HT-29 (cell line): Measurements from ENCODE around the gene SUDS3. TPM values are rescaled to one million over a fixed set of nuclear protein-coding genes. Genes with fewer than 3 reads are reported as not detected.
"Not testable (repeated sequence)": the region's sequence is repeated elsewhere in the genome, so short reads cannot be mapped to it uniquely, and the experiment has no call there.

Experiments
- DNase-seq: peaks from one replicate; pipeline ENCODE4 v3.0.0-alpha.2; 2015; ENCODE audit warnings: low spot score
- total RNA-seq: library from RNA; depleted of rRNA; stranded (reverse); fragments of >200 nt; shearing (Covaris generic); gene quantifications from 2 replicates; pipeline ENCODE4 v1.2.3, GENCODE V29; 2014; rRNA removed

SUDS3 gene, protein sequence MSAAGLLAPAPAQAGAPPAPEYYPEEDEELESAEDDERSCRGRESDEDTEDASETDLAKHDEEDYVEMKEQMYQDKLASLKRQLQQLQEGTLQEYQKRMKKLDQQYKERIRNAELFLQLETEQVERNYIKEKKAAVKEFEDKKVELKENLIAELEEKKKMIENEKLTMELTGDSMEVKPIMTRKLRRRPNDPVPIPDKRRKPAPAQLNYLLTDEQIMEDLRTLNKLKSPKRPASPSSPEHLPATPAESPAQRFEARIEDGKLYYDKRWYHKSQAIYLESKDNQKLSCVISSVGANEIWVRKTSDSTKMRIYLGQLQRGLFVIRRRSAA
- 32.2 and 33.6 TPM in 2 replicates for total RNA-seq

DNA sequence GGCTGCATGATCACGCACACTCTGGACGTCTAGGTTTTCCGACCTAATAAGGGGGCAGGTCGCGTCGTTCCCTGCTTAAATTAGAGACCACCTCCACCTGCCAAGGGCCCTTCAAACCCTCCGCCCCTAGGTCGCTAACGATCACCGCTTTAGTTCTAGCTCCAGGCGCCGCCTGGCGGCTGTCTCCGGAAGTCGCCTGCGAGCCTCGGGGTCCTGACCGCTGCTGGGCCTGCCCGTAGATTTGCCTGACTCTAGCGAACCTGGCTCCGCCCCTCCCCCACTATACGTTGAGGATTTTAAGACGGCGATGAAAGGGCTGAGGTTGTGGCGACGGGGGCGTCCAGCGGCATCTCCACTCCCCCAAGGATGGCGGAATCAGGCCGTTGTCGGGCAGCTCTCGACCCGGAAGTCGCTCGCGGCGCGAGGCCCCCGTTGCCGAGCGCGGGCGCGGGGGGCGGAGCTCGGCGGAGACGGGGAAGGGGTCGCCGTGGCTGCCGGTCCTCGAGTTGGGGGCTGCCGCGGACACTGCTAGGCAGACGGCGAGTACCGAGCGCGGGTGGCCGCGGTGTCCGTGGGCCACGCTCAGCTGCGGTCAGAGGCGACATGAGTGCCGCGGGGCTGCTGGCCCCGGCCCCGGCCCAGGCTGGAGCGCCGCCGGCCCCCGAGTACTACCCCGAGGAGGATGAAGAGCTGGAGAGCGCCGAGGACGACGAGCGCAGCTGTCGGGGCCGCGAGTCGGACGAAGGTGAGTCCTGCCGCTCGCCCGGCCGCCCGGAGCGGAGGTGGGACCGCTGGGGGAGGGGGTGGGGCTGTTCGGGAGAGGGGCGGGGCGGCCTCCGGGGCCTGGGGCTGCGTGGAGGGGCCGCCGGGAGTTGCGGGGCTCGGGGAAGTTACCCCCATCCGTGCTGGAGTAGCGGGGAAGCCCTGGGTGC lies at the start of gene SUDS3:
TSS of gene SUDS3 (plus strand) at position 467 of the 932 bp plus-strand sequence. CDS start at position 604, 137 bp downstream.
- peak; percentile 91 for DNase-seq

GRCh38 chr12:118326991-118327390 lies 49.4 kb upstream of the SUDS3 start:
- DNase-seq = no peak

- no peak for DNase-seq
These were observed 49.0 kb upstream of the SUDS3 start for GRCh38 chr12:118327391-118327790.

DNA sequence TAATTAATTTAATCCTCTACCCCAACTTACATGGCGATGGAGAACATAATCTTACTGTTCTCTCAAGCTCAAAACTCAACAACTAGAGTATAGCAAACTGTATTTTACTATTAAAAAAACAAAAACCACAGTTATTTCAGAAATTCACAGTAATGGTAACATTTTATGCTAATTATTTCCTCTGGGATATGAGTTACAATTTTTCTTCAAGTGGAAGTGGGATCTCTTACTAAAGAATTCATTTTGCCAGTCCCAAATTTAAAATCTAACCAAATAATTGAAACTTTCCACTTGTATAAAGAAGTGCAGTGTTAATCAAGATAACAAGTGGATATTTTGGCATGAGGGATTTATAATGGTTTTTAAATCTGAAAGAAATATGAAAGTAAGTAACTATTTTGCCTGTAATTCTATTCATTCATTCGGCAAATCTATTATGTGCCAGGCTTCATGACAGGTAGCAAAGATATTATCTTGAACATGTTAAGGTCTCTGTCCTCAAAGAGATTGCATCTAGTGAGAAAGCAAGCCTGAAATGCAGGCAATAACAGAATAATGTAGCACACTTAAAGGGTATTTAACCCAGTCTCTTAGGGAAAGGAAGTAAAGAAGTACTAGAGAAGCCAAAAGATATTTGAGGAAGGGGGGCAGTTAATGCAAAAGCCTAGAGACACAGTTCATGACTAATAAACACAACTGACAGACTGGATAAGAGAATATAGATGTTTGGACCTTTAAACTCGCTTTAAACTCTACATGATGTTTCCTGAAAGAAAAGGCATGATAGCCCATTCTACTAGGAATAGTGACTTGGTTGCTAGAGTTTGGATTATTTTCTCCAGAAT lies 47.6 kb upstream of the SUDS3 start:
- no peak for DNase-seq

DNA sequence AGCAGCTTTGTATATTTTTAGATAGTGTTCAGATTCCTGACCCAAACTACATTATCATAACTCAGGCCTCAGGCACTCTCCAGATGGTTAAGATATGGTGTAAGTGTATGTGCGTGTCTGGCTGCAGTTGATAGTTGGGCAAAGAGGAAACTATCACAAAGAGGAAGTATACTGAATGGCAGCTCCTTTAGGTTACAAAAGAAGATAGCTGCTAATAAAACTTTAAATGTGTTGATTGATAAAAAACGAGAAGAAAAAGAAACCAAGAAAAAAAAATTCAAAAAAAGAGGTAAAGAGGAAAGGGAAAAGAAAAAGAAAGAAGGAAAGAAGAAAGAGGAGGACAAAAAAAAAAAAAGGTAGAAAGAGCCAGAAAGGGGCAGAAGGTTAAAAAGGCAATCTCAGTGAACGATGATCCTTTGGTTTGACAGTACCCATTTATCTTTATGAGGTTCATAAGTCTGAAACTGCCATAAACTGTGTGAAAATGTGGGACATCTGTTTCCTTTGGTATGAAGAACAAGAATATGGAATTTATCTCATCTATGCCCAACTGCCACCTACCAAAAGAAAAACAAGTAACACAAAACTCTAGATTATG lies 45.8 kb upstream of the SUDS3 start:
- no peak for DNase-seq

GRCh38 chr12:118332511-118332910 lies 43.8 kb upstream of the SUDS3 start:
- no peak for DNase-seq

DNA sequence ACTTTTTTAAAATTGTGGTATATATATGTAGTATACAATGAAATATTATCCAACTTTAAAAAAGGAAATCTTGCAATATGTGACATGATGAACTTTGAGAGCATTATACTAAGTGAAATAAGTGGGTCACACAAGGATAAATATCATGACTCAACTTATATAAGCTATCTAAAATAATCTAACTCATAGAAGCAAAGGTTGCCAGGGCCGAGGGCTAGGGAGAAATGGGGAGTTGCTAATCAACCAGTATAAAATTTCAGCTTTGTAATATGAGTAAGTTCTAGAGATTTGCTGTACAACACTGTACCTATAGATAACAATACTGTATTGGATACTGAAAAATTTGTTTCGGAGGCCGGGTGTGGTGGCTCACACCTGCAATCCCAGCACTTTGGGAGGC lies 42.1 kb upstream of the SUDS3 start:
- DNase-seq = no peak

DNA sequence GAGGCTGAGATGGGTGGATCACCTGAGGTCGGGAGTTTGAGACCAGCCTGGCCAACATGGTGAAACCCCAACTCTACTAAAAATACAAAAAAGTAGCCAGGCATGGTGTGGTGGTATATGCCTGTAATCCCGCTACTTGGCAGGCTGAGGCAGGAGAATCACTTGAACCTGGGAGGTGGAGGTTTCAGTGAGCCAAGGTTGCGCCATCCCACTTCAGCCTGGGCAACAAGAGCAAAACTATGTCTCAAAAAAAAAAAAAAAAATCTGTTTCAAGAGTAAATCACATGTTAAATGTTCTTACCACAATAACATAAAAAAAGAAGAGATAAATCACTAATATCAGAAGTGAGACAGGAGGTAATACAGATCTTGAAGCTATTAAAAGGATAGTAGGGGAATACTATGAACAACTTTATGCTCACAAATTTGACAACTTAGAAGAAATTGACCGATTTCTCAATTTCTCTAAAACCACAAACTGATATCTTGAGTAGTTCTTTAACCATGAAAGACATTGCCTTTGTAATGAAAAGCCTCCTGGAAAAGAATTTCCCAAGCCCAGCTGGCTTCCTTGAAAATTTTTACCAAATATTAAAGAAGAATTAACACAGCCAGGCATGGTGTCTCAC lies 41.3 kb upstream of the SUDS3 start:
- DNase-seq = no peak

DNA sequence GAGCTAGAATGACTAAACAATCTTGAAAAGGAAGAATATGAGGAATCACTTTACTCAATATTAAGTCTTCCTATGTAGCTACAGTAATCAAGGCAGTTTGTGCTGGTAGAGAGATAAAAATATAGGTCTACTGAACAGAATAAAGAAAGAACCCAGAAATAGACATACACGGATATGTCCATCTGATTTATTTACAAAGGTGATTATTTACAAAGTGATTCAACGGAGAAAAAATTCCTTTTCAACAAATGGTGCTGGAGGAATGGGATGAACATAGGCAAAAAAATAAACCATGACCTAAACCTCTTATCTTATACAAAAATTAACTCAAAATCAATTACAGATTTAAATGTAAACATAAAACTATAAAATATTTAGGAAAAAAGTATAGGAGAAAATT lies 40.2 kb upstream of the SUDS3 start:
- DNase-seq = no peak

GRCh38 chr12:118337194-118337838 lies 39.0 kb upstream of the SUDS3 start:
- DNase-seq = no peak

- no peak for DNase-seq
These were observed 34.3 kb upstream of the SUDS3 start for GRCh38 chr12:118342090-118342489.

GRCh38 chr12:118344829-118345228 lies 31.5 kb upstream of the SUDS3 start:
- DNase-seq = no peak

DNA sequence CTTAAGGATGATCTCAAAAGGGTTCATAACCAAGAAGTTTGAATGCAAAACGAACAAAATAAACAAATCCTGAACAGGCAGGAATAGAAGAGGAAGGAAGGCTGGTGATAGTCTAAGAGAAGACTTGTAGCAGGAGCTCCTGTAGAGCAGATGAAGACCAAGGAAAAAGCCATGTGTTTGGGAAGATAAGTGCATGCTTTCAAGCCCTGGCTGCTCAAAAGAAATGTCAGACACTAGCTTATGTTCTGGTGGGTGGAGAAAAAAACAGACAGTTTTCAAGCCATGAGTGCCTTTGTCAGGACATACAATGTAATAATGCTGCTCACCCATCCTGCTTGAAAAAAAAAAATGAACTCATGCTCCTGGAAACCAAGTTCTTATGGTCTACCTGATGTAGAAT lies 31.0 kb upstream of the SUDS3 start:
- DNase-seq = no peak

- DNase-seq = no peak
These were observed 29.5 kb upstream of the SUDS3 start for GRCh38 chr12:118346895-118347294.

DNA sequence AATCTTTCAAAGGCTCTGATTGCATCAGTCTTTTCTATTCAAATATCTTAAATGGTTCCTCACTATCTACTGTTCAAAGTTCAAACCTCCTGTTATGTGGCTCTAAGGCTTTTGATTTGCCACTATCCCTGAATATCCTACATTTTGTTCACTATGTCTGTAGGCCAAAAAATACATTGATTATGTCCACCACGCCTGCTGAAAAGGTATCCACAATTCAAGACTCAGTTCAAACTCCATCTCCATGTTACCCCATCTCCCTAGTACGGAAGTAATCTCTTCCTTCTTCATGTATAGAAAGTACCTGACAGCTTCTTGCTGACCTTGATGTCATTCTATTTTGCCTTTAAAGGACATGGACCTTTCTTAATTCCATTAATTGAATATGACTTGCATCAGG lies 28.4 kb upstream of the SUDS3 start:
- no peak for DNase-seq

- no peak for DNase-seq
These were observed 25.3 kb upstream of the SUDS3 start for GRCh38 chr12:118350908-118351559.

- no peak for DNase-seq
These were observed 22.6 kb upstream of the SUDS3 start for GRCh38 chr12:118353721-118354120.

- not testable (repeated sequence) for DNase-seq
These were observed 21.9 kb upstream of the SUDS3 start for GRCh38 chr12:118354503-118354902.

DNA sequence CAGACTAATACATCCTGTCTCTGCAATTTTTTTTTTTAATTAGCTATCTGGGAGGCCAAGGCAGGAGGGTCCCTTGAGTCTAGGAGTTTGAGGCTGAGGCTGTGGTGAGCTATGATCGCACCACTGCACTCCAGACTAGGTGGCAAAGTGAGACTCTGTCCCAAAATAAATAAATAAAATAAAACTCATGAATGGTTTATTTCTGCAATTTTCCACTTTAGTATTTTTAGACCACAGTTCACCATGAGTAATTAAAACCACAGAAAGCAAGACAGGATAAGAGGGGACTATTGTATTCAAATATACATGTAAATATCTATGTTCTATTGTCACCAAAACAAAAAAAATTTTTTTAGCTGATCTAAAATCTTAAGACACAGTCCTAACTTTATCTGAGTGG lies 21.5 kb upstream of the SUDS3 start:
- DNase-seq = no peak

DNA sequence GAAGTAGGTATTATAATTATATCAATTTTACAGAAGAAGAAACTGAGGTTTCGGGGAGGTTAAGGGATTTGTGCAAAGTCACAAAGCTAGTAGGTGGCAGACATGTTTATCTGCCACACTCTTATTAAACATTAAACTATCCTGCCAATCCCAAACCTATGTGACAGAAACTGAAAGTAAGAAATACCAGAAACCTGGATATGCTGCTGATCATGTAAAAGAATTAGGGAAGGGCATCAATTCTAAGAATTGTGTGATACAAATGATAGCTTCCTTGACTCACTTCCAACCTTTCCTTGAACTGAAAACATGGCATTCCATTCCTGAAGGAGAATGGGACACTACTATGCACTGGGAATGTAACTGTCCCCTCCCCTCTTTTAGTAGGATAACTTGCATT lies 20.5 kb upstream of the SUDS3 start:
- DNase-seq = no peak
